AG04450 (cell line): ENCODE data around the gene AK1. TPM values are rescaled to one million over a fixed set of nuclear protein-coding genes. Genes with fewer than 3 reads are reported as not detected.
"Not testable (repeated sequence)": the region's sequence is repeated elsewhere in the genome, so short reads cannot be mapped to it uniquely, and the experiment has no call there.

ENCODE experiments used
- CTCF ChIA-PET: fragments of 300-600, 350-600 bp; formaldehyde crosslinking; extraction: SDS; loops from one replicate; lab custom pipeline; 2022; ENCODE audit warnings: antibody characterized with exemption, inconsistent platforms; lab: Charles Lee
- POLR2A ChIA-PET: fragments of 350-600 bp; formaldehyde crosslinking; extraction: SDS; loops from one replicate; lab custom pipeline; 2021; ENCODE audit warnings: antibody characterized with exemption, inconsistent platforms; lab: Yijun Ruan, JAX
- DNase-seq: peaks from one replicate; pipeline ENCODE4 v3.0.0-alpha.2; 2011; ENCODE audit warnings: low read depth, low spot score
- H3K27ac ChIP-seq: one replicate; pipeline ENCODE4 v1.5.1; 2012; ENCODE audit warnings: low read depth, low read length, control low read depth
- H3K27me3 ChIP-seq: one replicate; pipeline ENCODE4 v1.6.0; 2012; ENCODE audit warnings: low read length; ENCODE audit not compliant: control insufficient read depth, insufficient read depth
- H3K4me3 ChIP-seq: 2 replicates; pipeline ENCODE4 v1.5.1; 2011; ENCODE audit warnings: mild to moderate bottlenecking, low read depth, low read length, control low read depth
- H3K9me3 ChIP-seq: 2 replicates; pipeline ENCODE4 v1.5.1; 2012; ENCODE audit warnings: low read length; ENCODE audit not compliant: control insufficient read depth, insufficient read depth
- polyA plus RNA-seq: library from polyadenylated mRNA; depleted of rRNA; stranded (reverse); fragments of >200 nt; gene quantifications from 2 replicates; pipeline ENCODE4 v1.2.3, GENCODE V29; 2011
- TF ChIP-seq, protein P1 (sequence below): IDR thresholded peaks from 2 replicates; pipeline ENCODE4 v1.5.1; 2011; ENCODE audit warnings: low read depth, low read length, control low read depth, inconsistent platforms

Gene AK1
- polyA plus RNA-seq, 1 experiment, result 75.9 TPM

DNA sequence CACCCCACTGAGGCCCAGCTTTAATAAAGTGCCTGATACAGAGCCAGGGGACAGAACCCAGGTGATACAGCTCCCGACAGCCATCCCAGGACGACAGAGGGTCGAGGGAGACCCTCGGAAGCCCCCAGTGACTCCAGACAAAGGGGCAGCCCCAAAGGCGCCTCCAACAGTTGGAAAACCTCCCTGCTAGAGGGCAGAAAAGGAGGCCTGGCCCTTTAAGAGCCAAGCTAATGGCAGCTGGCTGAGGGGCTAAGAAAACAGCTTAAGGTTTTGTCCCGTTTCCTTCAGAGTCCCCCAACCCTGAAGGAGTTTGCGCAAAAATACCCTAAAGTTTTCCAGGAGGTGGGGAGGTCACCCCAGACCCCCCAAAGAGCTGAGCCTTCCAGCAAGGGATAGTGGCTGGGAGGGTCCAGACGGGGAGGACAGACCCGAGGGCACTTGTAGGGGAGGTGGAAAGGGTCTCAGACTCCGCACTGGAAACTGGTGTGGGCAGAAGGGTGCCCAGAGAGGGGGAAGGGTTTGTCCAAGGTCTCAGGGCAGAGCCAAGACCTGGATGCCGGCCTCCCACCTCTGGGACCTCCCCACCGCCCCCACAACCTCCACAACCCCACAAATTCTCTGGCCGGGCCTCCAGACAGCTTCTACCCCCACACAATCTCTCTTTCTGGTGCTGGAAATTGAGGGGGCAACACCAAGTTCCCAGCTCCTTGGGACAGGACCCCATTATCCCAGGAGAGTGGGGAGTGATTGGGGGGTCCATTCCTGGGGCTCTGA is 8.2 kb upstream of the AK1 start:
- H3K4me3 ChIP-seq, result no peak overlapping the region
- H3K9me3 ChIP-seq, result no peaks in the 10 kb centered on the region; the same call in 1 of the 2 replicates
- ChIA-PET CTCF (interaction anchor here (0.5 to 1.3 kb wide), 2 partner anchors 16 to 360 kb away, joined by 3 to 5 read pairs; no protein-coding TSS in a partner anchor), POLR2A (interaction anchor here (0.6 to 1.5 kb wide), 4 partner anchors 11 to 114 kb away, joined by 3 to 6 read pairs (median 3); no protein-coding TSS in a partner anchor)
- H3K27me3 ChIP-seq, result no peaks in the 10 kb centered on the region
- no peak for DNase-seq
- TF ChIP-seq, protein P1, sequence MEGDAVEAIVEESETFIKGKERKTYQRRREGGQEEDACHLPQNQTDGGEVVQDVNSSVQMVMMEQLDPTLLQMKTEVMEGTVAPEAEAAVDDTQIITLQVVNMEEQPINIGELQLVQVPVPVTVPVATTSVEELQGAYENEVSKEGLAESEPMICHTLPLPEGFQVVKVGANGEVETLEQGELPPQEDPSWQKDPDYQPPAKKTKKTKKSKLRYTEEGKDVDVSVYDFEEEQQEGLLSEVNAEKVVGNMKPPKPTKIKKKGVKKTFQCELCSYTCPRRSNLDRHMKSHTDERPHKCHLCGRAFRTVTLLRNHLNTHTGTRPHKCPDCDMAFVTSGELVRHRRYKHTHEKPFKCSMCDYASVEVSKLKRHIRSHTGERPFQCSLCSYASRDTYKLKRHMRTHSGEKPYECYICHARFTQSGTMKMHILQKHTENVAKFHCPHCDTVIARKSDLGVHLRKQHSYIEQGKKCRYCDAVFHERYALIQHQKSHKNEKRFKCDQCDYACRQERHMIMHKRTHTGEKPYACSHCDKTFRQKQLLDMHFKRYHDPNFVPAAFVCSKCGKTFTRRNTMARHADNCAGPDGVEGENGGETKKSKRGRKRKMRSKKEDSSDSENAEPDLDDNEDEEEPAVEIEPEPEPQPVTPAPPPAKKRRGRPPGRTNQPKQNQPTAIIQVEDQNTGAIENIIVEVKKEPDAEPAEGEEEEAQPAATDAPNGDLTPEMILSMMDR, result no peak
- peak overlapping the region; percentile 21 for H3K27ac ChIP-seq

DNA sequence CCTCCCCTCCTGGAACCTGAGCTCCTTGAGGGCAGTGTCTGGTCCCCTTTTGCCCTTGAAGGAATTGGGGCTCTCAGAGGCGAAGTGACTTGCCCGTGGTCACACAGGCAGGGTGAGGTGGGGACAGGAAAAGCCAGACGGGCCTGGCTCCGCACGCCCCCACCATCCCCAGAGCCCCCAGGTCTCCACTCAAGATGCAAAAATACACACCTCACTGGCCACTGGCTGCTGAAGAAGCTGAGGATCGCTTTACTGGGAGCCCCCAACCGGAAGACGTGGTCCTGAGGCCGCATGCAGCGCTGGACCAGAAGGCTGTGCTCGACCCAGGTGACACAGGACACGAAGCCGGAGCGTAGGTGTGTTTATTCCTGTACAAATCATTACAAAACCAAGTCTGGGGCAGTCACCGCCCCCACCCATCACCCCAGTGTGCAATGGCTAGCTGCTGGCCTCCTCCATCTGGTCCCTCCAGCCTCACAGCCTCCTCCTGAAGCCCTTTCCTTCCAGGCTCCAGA is 7.6 kb upstream of the AK1 start:
- TF ChIP-seq, protein P1, result no peak
- H3K4me3 ChIP-seq, result no peak overlapping the region
- peak overlapping the region; percentile 21 for H3K27ac ChIP-seq
- no peaks in the 10 kb centered on the region for H3K27me3 ChIP-seq
- no peaks in the 10 kb centered on the region; the same call in 1 of the 2 replicates for H3K9me3 ChIP-seq
- CTCF ChIA-PET, result interaction anchor here (1.3 kb wide), 1 partner anchor 16 kb away, joined by 5 read pairs; no protein-coding TSS in a partner anchor
- POLR2A ChIA-PET, result interaction anchor here (1.1 to 1.5 kb wide), 2 partner anchors 12 to 32 kb away, joined by 3 to 6 read pairs; no protein-coding TSS in a partner anchor
- no peak for DNase-seq

DNA sequence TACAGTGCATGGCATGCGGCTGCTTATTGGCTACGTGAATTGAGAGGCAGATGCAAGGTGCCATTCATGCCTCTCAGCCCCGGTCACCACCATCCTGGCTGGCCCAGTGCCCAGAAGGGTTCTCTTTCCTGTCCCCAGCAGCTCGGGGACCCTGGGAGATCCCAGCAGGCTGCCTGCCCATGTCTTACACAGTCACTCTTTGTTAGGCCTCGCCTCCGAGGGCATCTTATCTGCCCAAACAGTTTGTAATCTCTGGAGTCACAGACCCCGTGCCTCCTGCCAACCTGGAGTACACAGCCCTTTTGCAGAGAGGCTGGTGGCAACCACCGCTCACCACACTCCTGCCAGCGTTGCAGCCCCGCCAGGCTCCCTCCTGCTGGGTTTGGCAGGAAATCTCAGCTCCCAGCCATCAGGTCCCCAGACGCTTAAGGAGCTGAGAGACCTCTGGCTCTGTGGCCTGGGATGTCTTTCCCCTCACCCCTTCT is 7.0 kb upstream of the AK1 start:
- no peak for DNase-seq
- Histone ChIP-seq H3K27ac (no peak overlapping the region), H3K27me3 (no peaks in the 10 kb centered on the region), H3K4me3 (no peak overlapping the region), H3K9me3 (no peaks in the 10 kb centered on the region; the same call in 1 of the 2 replicates)
- TF ChIP-seq, protein P1, result no peak
- ChIA-PET POLR2A (interaction anchor here (0.6 to 1.5 kb wide), 3 partner anchors 12 to 318 kb away, joined by 3 to 6 read pairs (median 3); no protein-coding TSS in a partner anchor), CTCF (no interaction called here)

DNA sequence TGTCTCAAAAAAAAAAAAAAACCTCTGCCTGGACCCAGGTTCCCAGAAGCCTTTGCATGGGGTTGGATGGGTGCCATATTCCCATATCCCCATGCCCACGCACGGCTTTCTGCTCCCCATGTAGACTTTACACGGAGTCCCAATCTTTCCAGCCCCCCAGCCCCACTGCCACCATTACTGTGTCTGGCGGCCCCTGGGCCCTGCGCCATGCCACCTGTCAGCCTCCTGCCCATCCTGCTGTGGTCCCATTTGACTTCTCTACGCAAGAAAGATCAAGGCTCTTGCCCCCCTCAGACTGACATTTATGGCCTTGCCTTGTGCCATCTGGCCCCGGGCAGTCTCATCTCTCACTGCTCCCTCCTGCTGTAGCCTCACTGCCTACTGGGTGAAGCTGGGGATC is 6.5 kb upstream of the AK1 start:
- H3K27ac ChIP-seq, result no peak overlapping the region
- H3K9me3 ChIP-seq, result no peaks in the 10 kb centered on the region; the same call in 1 of the 2 replicates
- no peak overlapping the region for H3K4me3 ChIP-seq
- CTCF ChIA-PET, result no interaction called here
- no peaks in the 10 kb centered on the region for H3K27me3 ChIP-seq
- DNase-seq, result no peak
- TF ChIP-seq, protein P1, result no peak
- POLR2A ChIA-PET, result interaction anchor here (0.6 to 1.5 kb wide), 3 partner anchors 13 to 318 kb away, joined by 3 to 13 read pairs (median 6); no protein-coding TSS in a partner anchor

DNA sequence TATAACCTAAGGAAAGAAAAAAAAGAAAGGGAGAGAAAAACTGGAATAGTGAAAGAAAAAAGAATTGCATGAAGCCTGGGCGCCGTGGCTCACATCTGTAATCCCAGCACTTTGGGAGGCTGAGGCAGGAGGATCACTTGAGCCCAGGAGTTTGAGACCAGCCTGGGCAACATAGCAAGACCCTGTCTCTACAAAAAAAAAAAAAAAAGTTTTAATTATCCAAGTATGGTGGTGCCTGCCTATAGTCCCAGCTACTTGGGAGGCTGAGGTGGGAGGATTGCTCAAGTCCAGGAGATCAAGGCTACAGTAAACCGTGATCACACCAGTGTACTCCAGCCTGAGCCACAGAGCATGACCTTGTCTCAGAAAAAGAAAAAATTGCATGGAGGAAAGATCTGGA is 4.2 kb upstream of the AK1 start:
- ChIA-PET POLR2A (interaction anchor here (0.7 to 1.3 kb wide), 3 partner anchors 27 to 430 kb away, joined by 3 to 4 read pairs (median 3); partner anchors contain the start of genes ENG and LRSAM1), CTCF (interaction anchor here (1.1 to 2.5 kb wide), 3 partner anchors 12 to 147 kb away, joined by 3 to 11 read pairs (median 8); partner anchors contain the start of gene TOR2A)
- not testable (repeated sequence) for H3K4me3 ChIP-seq, DNase-seq, H3K9me3 ChIP-seq, H3K27ac ChIP-seq, H3K27me3 ChIP-seq
